ENCODE results near the gene SEMA4D.

SEMA4D gene

DNA sequence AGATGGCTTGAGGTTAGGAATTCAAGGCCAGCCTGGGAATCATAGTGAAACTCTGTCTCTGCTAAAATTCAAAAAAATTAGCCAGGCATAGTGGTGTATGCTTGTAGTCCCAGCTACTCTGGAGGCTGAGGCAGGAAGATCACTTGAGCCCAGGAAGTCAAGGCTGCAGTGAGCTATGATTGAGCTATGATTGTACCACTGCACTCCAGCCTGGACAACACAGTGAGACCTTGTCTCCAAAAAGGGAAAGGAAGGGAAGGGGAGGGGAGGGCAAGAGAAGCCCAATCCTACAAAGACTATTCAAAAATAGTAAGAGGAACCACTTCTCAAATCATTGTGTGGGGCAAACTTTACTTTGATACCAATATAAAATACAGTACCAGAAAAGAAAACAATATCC lies 11.2 kb downstream of the SEMA4D start:
- Histone ChIP-seq H3K27ac (no peak overlapping the region), H3K36me3 (no peaks in the 10 kb centered on the region), H3K4me3 (no peak overlapping the region), H3K27me3 (no peaks in the 10 kb centered on the region), H3K4me1 (no peaks in the 10 kb centered on the region), H3K9me3 (peaks cover 0 to 8% (median 4%) of the 10 kb centered on the region in 3 donors)
- intact Hi-C loops (cut with DNase I; ENCODE audit: low total_unique reads): no loop called here
- no peak for DNase-seq
- TF ChIP-seq, protein P1, sequence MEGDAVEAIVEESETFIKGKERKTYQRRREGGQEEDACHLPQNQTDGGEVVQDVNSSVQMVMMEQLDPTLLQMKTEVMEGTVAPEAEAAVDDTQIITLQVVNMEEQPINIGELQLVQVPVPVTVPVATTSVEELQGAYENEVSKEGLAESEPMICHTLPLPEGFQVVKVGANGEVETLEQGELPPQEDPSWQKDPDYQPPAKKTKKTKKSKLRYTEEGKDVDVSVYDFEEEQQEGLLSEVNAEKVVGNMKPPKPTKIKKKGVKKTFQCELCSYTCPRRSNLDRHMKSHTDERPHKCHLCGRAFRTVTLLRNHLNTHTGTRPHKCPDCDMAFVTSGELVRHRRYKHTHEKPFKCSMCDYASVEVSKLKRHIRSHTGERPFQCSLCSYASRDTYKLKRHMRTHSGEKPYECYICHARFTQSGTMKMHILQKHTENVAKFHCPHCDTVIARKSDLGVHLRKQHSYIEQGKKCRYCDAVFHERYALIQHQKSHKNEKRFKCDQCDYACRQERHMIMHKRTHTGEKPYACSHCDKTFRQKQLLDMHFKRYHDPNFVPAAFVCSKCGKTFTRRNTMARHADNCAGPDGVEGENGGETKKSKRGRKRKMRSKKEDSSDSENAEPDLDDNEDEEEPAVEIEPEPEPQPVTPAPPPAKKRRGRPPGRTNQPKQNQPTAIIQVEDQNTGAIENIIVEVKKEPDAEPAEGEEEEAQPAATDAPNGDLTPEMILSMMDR (IDR thresholded peaks at IDR 0.05): no peak

DNA sequence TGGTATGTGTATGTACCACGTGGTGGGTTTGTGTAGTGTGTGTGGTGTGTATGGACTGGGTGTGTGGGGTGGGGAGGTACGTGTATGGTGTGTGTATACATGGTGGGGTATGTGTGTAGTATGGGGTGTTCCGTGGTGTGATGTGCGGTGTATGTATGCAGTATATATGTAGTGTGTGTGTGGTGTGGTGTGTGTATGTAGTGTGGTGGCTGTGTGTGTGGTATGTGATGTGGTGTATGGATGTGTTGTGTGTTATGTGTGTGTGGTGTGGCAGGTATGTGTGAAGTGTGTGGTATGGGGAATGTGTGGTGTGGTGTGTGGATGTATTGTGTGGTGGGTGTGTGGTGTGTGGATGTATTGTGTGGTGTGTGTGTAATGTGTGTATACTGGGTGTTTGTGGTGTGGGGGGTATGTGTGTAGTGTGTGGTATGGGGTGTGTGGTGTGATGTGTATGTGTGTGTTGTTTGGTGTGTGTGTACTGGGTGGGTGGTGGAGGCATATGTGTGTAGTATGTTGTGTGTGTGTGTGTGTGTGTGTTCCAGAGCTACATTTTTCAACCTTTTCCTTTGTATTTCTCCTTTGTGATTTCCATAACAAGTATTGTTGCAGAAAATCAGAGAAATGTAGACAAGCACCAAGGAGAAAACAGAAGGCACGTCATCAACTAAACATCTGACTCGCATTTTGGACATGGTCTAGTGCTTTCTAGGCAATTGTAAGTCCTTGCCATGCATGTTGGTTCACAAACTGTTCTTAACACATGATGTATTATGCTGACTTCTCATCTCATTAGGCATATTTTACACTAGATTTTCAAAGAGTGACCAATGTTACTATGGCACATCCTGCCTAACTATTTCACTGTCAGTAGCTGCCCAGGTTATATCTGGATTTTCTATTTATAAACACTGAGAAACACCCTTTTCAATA lies 13.2 kb downstream of the SEMA4D start:
- H3K36me3 ChIP-seq: no peaks in the 10 kb centered on the region
- no peak for DNase-seq
- H3K27ac ChIP-seq: no peak overlapping the region
- H3K4me1 ChIP-seq: no peaks in the 10 kb centered on the region
- TF ChIP-seq, protein P1 (IDR thresholded peaks at IDR 0.05): no peak
- intact Hi-C loops (cut with DNase I; ENCODE audit: low total_unique reads): no loop called here
- no peaks in the 10 kb centered on the region for H3K27me3 ChIP-seq
- H3K9me3 ChIP-seq: peaks cover 0 to 8% (median 4%) of the 10 kb centered on the region in 3 donors
- H3K4me3 ChIP-seq: no peak overlapping the region

DNA sequence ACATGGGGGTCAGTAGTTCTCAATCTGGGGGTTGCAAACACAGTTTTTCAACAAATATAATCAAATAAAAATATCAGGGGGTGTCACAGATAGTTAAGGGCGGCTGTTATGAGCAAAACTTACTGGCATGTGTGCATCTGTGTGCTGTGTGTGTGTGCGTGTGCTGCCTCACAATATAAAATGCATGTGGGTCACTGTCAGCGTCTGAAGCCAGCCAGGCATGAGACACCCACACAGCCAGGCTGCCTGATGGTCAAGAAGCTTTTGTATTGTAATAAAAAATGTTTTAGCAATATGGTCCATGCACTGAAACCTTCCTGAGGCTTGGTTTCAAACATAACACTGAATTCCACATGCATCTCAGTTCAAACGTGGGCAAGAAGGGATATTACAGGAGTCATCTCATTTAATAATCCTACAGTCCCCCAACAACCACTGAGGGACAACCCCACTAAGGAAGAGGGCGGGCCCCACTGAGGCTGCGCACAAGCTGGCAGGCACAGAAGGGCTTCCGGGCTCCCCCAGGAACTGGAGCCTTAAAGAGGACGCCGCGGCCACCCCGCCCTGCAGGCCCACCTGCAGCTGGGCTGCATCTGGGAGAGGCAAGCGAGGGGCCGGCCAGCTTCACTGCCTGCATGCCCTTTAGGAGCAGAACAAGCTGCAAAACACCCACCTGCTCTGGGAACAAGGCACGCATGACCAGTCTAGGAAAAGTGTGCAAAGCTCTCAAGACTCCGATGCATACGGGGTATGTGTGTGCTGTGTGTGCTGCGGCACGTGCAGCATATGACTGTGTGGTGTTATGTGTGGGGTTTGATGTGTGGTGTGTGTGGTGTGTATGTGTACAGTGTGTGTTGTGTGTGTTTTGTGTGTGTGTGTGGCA lies 14.1 kb downstream of the SEMA4D start:
- TF ChIP-seq, protein P1 (IDR thresholded peaks at IDR 0.05): no peak
- H3K36me3 ChIP-seq: no peaks in the 10 kb centered on the region
- no peaks in the 10 kb centered on the region for H3K4me1 ChIP-seq
- peaks cover 0 to 8% (median 4%) of the 10 kb centered on the region in 3 donors for H3K9me3 ChIP-seq
- H3K27ac ChIP-seq: no peak overlapping the region
- no peak for DNase-seq
- no peaks in the 10 kb centered on the region for H3K27me3 ChIP-seq
- intact Hi-C loops (cut with DNase I; ENCODE audit: low total_unique reads): no loop called here
- no peak overlapping the region for H3K4me3 ChIP-seq

DNA sequence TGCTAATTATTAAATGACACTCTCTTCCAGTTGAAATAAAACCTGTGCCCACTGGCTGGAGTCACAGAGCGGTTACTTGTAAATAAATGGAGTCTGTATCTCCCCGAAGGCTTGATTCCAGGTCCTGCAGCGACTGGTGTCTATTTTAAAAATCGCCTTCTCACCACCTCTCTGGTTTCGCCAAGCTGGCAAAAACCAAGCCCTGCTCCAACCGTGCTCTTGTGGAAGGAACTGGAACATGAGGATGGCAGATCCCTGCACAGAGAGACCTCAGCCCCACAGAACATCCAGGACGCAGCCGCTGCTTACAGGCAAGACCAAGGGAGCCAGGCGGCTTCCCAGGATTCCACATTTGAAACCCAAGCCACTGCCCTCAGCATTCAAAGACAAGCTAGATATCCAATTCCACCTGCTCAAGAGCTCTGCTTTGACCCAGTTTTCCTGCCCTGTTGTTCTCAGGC lies 15.0 kb downstream of the SEMA4D start:
- intact Hi-C loops (cut with DNase I; ENCODE audit: low total_unique reads): no loop called here
- DNase-seq: no peak
- H3K27ac ChIP-seq: no peak overlapping the region
- H3K4me3 ChIP-seq: no peak overlapping the region
- no peaks in the 10 kb centered on the region for H3K4me1 ChIP-seq
- H3K36me3 ChIP-seq: no peaks in the 10 kb centered on the region
- H3K9me3 ChIP-seq: peaks cover 0 to 8% (median 4%) of the 10 kb centered on the region in 3 donors
- TF ChIP-seq, protein P1 (IDR thresholded peaks at IDR 0.05): no peak
- H3K27me3 ChIP-seq: no peaks in the 10 kb centered on the region

DNA sequence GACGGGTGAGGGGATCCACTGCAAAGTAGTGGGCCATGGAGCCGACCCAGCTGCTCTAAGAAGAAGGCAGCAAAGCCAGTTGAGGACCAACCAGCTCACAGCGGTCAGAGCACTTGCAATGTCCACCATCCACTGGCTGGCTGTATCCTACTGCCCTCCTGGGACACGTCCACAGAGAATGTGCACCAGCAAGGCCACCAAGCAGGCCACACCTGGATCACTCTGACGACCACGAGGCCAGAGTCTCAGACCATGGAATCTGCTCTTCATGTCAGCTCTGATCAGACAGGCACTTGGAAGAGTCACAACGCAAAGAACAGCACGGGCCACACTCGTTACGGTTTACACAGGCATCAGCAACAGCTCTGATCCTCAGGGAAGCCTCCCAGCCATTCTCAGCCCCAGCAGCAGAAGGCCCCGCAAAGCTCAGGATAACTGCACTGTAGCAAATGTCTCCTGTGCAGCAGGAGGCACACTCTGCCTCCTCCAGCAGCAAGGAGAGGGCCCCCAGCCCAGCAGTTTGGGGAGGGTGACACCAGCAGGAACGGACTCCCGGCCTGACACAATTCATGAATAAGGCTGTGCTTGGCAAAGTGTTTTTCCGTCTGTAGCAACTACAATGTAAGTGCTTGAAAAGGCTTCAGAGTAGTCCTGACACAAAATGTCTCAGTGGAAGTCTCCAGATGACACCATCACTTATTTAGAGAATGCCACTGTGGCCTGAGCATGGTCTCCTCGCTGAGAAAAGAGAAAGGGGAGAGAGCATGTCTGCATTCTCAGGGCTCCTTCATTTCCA lies 15.7 kb downstream of the SEMA4D start:
- no peaks in the 10 kb centered on the region for H3K36me3 ChIP-seq
- DNase-seq: no peak
- H3K4me3 ChIP-seq: no peak overlapping the region
- no peak overlapping the region for H3K27ac ChIP-seq
- H3K4me1 ChIP-seq: no peaks in the 10 kb centered on the region
- intact Hi-C loops (cut with DNase I; ENCODE audit: low total_unique reads): no loop called here
- no peaks in the 10 kb centered on the region for H3K27me3 ChIP-seq
- peaks cover 0 to 8% (median 4%) of the 10 kb centered on the region in 3 donors for H3K9me3 ChIP-seq
- TF ChIP-seq, protein P1 (IDR thresholded peaks at IDR 0.05): no peak

Measured in tibial artery (tissue), 4 donors.